ENCODE data around the gene C1QTNF5. TPM values are rescaled to one million over a fixed set of nuclear protein-coding genes. Genes with fewer than 3 reads are reported as not detected.

C1QTNF5 gene
- total RNA-seq, 1 experiment from 2014 or later: 0.33 TPM

DNA sequence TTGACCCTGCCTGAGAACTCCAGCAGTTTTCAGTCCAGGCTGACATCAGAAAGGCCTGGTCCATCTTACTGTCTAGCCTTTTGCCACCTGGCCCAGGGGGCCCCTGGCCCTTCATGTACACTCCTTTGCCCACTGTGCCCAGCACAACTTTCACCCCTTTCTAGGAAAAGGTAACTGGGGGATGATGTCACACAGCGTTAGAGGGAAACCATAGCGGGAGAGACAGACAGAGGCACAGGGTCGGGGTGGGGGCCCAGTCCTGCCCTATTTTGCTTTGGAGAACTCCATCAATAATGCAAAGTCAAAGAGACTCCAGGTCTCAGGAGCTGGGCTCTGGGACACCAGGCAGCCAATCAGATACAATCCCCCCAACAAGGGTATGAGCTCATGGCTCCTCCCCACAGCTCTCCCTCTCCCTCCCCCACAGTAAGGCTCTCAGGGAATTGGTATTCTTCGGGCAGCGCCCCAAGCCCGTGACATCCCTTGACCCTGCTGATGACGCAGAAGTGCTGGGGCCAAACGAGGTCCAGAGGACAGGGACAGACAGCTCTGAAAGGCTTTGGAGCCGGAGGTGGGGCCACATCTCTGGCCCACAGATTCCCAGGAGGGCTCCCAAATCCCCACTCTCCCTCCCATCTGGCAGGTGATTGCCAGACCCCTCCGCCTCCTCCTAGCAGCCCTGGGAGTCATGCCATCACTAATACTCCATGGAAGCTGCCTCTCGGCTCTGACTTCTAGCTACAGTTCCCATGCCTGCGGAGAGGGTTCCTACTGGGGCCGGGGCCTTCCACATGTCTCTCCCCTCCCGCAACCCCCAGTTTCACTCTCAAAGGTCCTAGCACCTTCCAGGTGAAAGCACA is 34.9 kb upstream of the C1QTNF5 start:
- Histone ChIP-seq H3K4me2 (ENCODE audit: insufficient read depth, insufficient read length, low read length) (no peak overlapping the region), H3T11ph (ENCODE audit: low read length) (no peak overlapping the region), H4K20me1 (ENCODE audit: control insufficient read depth, insufficient read depth, insufficient read length) (no peaks in the 10 kb centered on the region), H3K4me1 (ENCODE audit: insufficient read depth, low read length) (peaks cover 2% of the 10 kb centered on the region; the same call in 1 of the 2 replicates), H2AFZ (ENCODE audit: low read length) (no peak overlapping the region), H3K79me1 (ENCODE audit: insufficient read depth, low read depth, low read length, poor library complexity, severe bottlenecking) (no peaks in the 10 kb centered on the region), H2BK120ac (ENCODE audit: low read depth, low read length, poor library complexity, severe bottlenecking) (no peak overlapping the region), H3K18ac (ENCODE audit: insufficient read length, low read depth, low read length) (no peak overlapping the region), H3K27me3 (ENCODE audit: insufficient read depth, low read length) (peaks cover 3% of the 10 kb centered on the region; the same call in 1 of the 2 replicates), H2BK15ac (ENCODE audit: low read depth, low read length) (no peak overlapping the region), H3K79me2 (ENCODE audit: insufficient read depth, low read length) (no peaks in the 10 kb centered on the region), H2BK5ac (ENCODE audit: insufficient read length, low read length) (no peak overlapping the region), H3K9me3 (ENCODE audit: control insufficient read depth, low read depth, low read length) (no peaks in the 10 kb centered on the region), H2AK5ac (ENCODE audit: insufficient read length, low read length) (no peak overlapping the region), H3K14ac (ENCODE audit: insufficient read depth, low read length) (no peak overlapping the region), H3K23me2 (ENCODE audit: insufficient read length, low read depth, low read length, poor library complexity, severe bottlenecking) (no peaks in the 10 kb centered on the region), H4K5ac (ENCODE audit: insufficient read length, low read depth, low read length) (no peak overlapping the region), H2BK20ac (ENCODE audit: low read depth, low read length, poor library complexity, severe bottlenecking) (no peak overlapping the region), H3K27ac (ENCODE audit: insufficient read length, low read depth, low read length) (no peak overlapping the region), H2BK12ac (ENCODE audit: insufficient read length, low read depth, low read length) (no peak overlapping the region), H3K9ac (ENCODE audit: extremely low read depth, insufficient read length, low read length) (no peak overlapping the region), H4K8ac (replicated peaks; ENCODE audit: insufficient read length, low read depth, low read length) (no peak overlapping the region), H3K4ac (ENCODE audit: low read depth, low read length) (no peak overlapping the region), H4K91ac (ENCODE audit: insufficient read length, low read depth, low read length) (no peak overlapping the region), H3K56ac (ENCODE audit: insufficient read length, low read depth, low read length) (no peak overlapping the region), H3K23ac (ENCODE audit: insufficient read length, low read depth, low read length) (no peak overlapping the region)
- H3K27me3 Mint-ChIP-seq (ENCODE audit: low read depth): peaks cover 13% of the 10 kb centered on the region
- peaks cover 65 to 76% of the 10 kb centered on the region in 2 experiments for H3K4me1 Mint-ChIP-seq
- no CpG with 5 or more reads among the region's 14 CpGs for WGBS (ENCODE audit: extremely low coverage, insufficient read length, low lambda C conversion rate)
- H3K36me3 Mint-ChIP-seq (ENCODE audit: insufficient read depth in 1 of 3, low read depth in 3 of 3): peaks cover 0 to 3% (median 0%) of the 10 kb centered on the region in 3 experiments; a peak in 1 of 7 replicates
- peak overlapping the region in 2 of 3 experiments; percentile 52 to 70; a peak in 1 of 7 replicates for H3K27ac Mint-ChIP-seq
- no peak overlapping the region for H3K4me3 Mint-ChIP-seq
- DNase-seq: peak; percentile 47
- H3K9me3 Mint-ChIP-seq: no peaks in the 10 kb centered on the region
- TF ChIP-seq, protein P1, sequence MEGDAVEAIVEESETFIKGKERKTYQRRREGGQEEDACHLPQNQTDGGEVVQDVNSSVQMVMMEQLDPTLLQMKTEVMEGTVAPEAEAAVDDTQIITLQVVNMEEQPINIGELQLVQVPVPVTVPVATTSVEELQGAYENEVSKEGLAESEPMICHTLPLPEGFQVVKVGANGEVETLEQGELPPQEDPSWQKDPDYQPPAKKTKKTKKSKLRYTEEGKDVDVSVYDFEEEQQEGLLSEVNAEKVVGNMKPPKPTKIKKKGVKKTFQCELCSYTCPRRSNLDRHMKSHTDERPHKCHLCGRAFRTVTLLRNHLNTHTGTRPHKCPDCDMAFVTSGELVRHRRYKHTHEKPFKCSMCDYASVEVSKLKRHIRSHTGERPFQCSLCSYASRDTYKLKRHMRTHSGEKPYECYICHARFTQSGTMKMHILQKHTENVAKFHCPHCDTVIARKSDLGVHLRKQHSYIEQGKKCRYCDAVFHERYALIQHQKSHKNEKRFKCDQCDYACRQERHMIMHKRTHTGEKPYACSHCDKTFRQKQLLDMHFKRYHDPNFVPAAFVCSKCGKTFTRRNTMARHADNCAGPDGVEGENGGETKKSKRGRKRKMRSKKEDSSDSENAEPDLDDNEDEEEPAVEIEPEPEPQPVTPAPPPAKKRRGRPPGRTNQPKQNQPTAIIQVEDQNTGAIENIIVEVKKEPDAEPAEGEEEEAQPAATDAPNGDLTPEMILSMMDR (conservative IDR thresholded peaks at IDR 0.05): no peak

Measured in H9 (cell line).